Neural progenitor cell (in vitro differentiated cells): ENCODE results near the gene PIP4K2C.

ENCODE experiments used
- EZH2 ChIP-seq: fragments of 200-600 bp; sonication (generic); IDR thresholded peaks from 2 replicates; pipeline ENCODE4 v1.6.1; 2017; ENCODE audit warnings: antibody characterized with exemption, mild to moderate bottlenecking, moderate library complexity
- EZH2phosphoT487 ChIP-seq: fragments of 200-600 bp; sonication (generic); IDR thresholded peaks from 2 replicates; pipeline ENCODE4 v1.6.1; 2017; ENCODE audit warnings: antibody characterized with exemption
- TF ChIP-seq, protein P1 (sequence below): fragments of 200-600 bp; sonication (generic); IDR thresholded peaks from 2 replicates; pipeline ENCODE4 v1.5.1; 2017; ENCODE audit warnings: antibody characterized with exemption, mild to moderate bottlenecking

DNA sequence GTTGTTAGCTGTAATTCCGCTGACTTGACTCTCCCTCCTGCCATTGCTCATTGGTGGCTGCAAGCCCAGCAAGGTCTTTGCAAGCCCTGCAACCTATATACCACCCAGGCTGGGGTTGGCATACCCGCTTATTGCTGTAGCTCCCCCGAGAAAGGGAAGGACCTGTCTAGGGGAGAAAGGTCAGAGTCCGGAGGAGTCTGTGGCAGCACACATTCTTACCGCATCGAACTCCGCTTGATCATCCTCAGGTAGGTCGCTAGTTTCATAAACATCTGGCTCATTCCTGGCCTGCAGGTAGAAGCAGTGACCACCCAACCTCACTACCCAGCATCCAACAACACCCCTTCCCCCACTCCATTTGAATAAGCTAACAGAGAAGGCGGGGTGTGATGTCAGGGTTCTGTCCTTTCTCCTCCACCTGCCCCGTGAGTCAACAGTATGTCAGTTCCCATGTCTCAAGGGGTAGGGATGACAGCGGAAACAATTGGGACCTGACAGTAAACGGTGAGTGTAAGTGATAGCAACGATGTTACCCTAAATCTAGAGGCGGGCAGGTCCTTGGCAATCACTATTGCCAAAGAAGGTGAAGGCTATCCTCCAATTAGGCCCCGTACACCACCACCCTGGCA lies 45.1 kb upstream of the PIP4K2C start:
- TF ChIP-seq, protein P1, sequence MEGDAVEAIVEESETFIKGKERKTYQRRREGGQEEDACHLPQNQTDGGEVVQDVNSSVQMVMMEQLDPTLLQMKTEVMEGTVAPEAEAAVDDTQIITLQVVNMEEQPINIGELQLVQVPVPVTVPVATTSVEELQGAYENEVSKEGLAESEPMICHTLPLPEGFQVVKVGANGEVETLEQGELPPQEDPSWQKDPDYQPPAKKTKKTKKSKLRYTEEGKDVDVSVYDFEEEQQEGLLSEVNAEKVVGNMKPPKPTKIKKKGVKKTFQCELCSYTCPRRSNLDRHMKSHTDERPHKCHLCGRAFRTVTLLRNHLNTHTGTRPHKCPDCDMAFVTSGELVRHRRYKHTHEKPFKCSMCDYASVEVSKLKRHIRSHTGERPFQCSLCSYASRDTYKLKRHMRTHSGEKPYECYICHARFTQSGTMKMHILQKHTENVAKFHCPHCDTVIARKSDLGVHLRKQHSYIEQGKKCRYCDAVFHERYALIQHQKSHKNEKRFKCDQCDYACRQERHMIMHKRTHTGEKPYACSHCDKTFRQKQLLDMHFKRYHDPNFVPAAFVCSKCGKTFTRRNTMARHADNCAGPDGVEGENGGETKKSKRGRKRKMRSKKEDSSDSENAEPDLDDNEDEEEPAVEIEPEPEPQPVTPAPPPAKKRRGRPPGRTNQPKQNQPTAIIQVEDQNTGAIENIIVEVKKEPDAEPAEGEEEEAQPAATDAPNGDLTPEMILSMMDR: no peak
- no peak for TF ChIP-seq EZH2phosphoT487
- TF ChIP-seq EZH2: no peak
